Esophagus squamous epithelium (tissue), 5 donors: ENCODE measurements around the gene PRRX2. TPM values are rescaled to one million over a fixed set of nuclear protein-coding genes. Genes with fewer than 3 reads are reported as not detected.

Experiments used
- DNase-seq: peaks from one replicate; lab custom pipeline; 2025; lab: John Stamatoyannopoulos, UW
- H3K27ac ChIP-seq, 4 donors: fragments of 200-600 bp; sonication (generic); one replicate each; pipeline ENCODE4 v1.5.1; 2016 to 2019; ENCODE audit warnings: mild to moderate bottlenecking in 1 of 4
- H3K27me3 ChIP-seq, 4 donors: fragments of 200-600 bp; sonication (generic); 1 replicate in 3 of 4; 2 replicates in 1 of 4; pipeline versions ENCODE4 v1.5.1 to v1.6.0; 2017 to 2021; ENCODE audit warnings: antibody characterized with exemption in 1 of 4
- H3K36me3 ChIP-seq, 3 donors: fragments of 200-600 bp; sonication (generic); one replicate each; pipeline ENCODE4 v1.5.1; 2016 to 2019
- H3K4me1 ChIP-seq, 3 donors: fragments of 200-600 bp; sonication (generic); one replicate each; pipeline ENCODE4 v1.5.1; 2017 to 2019
- H3K4me3 ChIP-seq, 4 donors: fragments of 200-600 bp; sonication (generic); 1 replicate in 3 of 4; 2 replicates in 1 of 4; pipeline ENCODE4 v1.5.1; 2016 to 2019; ENCODE audit warnings: mild to moderate bottlenecking in 2 of 4, moderate library complexity in 1 of 4
- H3K9me3 ChIP-seq, 3 donors: fragments of 200-600 bp; sonication (generic); one replicate each; pipeline ENCODE4 v1.5.1; 2016 to 2019
- POLR2A ChIP-seq, 4 donors: fragments of 450-650 bp; IDR thresholded peaks; one replicate each; pipeline ENCODE4 v1.6.1; 2017; ENCODE audit warnings: antibody characterized with exemption in 4 of 4, mild to moderate bottlenecking in 4 of 4, moderate library complexity in 3 of 4
- WGBS, 2 donors: methylation state at CpG; one replicate each; pipeline ENCODE4 v1.1.5; 2018; 5-methylcytosine and 5-hydroxymethylcytosine counted together
- intact Hi-C: fragments of 100-400 bp; cut with DNase I; formaldehyde crosslinking; loops from one replicate; pipeline ENCODE4 v1.15.0; 2022
- total RNA-seq, 4 donors: library from RNA; depleted of rRNA; stranded (reverse); fragments of >200 nt; gene quantifications; one replicate each; pipeline ENCODE4 v1.1.0, GENCODE V29; 2016
- TF ChIP-seq, protein P1 (sequence below), 6 experiments: fragments of 450-650 bp in 4 of 6; fragments of 200-600 bp in 2 of 6; sonication (generic) in 2 of 6; IDR thresholded peaks; one replicate each; pipeline ENCODE4 v1.5.1; 2016 to 2019; ENCODE audit warnings: antibody characterized with exemption in 6 of 6, mild to moderate bottlenecking in 4 of 6, moderate library complexity in 4 of 6
- donor health status: DM: yes; HTN: yes; CAD: no.

PRRX2 gene
- total RNA-seq, 4 donors from 2014 or later: 0.82 to 3.8 (median 2.3) TPM

DNA sequence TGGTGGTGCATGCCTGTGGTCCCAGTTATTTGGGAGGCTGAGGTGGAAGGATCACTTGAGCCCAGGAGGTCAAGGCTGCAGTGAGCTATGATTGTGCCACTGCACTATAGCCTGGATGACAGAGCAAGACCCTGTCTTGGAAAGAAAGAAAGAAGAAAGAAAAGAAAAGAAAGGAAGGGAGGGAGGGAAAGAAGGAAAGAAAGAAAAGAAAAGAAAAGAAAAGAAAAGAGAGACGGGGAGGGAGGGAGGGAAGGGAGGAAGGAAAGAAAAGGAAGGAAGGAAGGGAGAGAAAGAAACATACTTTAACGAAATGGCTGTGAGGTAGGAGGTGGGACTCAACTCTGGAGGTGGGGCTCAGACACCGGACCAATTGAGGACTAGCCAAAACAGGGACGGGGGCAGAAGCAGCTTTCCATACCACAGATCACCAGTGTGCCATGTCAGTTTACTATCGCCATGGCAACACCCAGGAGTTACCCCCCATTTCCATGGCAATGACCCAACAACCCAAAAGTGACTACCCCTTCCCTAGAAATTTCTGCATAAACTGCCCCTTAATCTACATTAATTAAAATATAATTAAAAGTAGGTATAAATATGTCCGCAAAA is 66.1 kb downstream of the PRRX2 start:
- no peak for TF ChIP-seq POLR2A (IDR thresholded peaks at IDR 0.05)
- TF ChIP-seq, protein P1, sequence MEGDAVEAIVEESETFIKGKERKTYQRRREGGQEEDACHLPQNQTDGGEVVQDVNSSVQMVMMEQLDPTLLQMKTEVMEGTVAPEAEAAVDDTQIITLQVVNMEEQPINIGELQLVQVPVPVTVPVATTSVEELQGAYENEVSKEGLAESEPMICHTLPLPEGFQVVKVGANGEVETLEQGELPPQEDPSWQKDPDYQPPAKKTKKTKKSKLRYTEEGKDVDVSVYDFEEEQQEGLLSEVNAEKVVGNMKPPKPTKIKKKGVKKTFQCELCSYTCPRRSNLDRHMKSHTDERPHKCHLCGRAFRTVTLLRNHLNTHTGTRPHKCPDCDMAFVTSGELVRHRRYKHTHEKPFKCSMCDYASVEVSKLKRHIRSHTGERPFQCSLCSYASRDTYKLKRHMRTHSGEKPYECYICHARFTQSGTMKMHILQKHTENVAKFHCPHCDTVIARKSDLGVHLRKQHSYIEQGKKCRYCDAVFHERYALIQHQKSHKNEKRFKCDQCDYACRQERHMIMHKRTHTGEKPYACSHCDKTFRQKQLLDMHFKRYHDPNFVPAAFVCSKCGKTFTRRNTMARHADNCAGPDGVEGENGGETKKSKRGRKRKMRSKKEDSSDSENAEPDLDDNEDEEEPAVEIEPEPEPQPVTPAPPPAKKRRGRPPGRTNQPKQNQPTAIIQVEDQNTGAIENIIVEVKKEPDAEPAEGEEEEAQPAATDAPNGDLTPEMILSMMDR (IDR thresholded peaks at IDR 0.05): no peak
- no peaks in the 10 kb centered on the region for H3K36me3 ChIP-seq
- no peaks in the 10 kb centered on the region for H3K9me3 ChIP-seq
- no peak overlapping the region for H3K4me3 ChIP-seq
- 43 to 44% methylated on average over 6 of the region's 6 CpGs for WGBS, 2 donors
- DNase-seq: no peak
- peaks cover 0 to 53% (median 0%) of the 10 kb centered on the region in 4 donors for H3K27me3 ChIP-seq
- intact Hi-C loops: loop anchor here (10.0 kb wide), 1 partner anchor 87 kb away; the partner anchor contains the start of gene ASB6
- H3K4me1 ChIP-seq: peaks cover 0 to 8% (median 3%) of the 10 kb centered on the region in 3 donors
- no peak overlapping the region for H3K27ac ChIP-seq

DNA sequence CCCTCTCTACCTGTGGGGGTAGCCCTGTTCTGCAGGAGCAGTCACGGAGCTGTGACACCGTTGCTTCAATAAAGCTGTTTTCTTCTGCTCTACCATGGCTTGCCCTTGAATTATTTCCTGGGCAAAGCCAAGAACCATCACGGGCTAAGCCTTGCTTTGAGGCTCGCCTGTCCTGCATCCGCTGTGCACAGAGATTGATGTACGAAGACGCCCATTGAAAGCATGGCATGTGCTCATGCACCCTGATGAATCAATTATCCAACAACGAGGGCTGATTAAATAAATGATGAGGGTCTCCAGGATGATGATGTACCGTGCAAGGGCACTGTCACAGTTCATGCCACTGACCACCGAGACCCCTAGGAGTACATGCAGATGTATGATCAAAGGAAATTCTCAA is 66.7 kb downstream of the PRRX2 start:
- 58 to 62% methylated on average over 7 to 10 of the region's 10 CpGs for WGBS, 2 donors

GRCh38 chr9:129732946-129733631 is 67.6 kb downstream of the PRRX2 start:
- WGBS, 2 donors: 74 to 85% methylated on average over 13 to 20 of the region's 23 CpGs
- peaks cover 0 to 51% (median 0%) of the 10 kb centered on the region in 4 donors for H3K27me3 ChIP-seq

More for the DNA sequence above, 66.7 kb downstream of the PRRX2 start:
- TF ChIP-seq, protein P1 (IDR thresholded peaks at IDR 0.05): no peak
- TF ChIP-seq POLR2A (IDR thresholded peaks at IDR 0.05): no peak
- H3K36me3 ChIP-seq: no peaks in the 10 kb centered on the region
- intact Hi-C loops: loop anchor here (10.0 kb wide), 1 partner anchor 87 kb away; the partner anchor contains the start of gene ASB6
- peaks cover 0 to 56% (median 0%) of the 10 kb centered on the region in 4 donors for H3K27me3 ChIP-seq
- no peaks in the 10 kb centered on the region for H3K9me3 ChIP-seq
- H3K27ac ChIP-seq: no peak overlapping the region
- DNase-seq: no peak
- peaks cover 0 to 5% (median 0%) of the 10 kb centered on the region in 3 donors for H3K4me1 ChIP-seq
- no peak overlapping the region for H3K4me3 ChIP-seq

DNA sequence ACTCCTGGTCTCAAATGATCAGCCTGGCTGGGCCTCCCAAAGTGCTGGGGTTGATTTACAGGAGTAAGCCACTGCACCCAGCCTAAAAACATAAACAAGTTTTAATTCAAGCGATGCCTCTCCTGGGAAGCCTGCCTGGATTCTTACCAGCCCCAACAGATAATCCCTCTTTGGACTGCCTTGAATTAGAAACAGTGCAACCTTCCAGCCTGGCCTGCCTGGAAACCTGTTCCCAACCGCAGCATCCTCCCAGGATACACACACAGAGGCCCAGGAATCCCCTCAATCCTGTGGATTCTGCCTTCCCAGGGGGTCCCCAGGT is 68.1 kb downstream of the PRRX2 start:
- 83 to 100% methylated on average over 1 to 2 of the region's 2 CpGs for WGBS, 2 donors
- Histone ChIP-seq H3K36me3 (no peaks in the 10 kb centered on the region), H3K4me3 (no peak overlapping the region), H3K4me1 (peaks cover 3 to 17% (median 6%) of the 10 kb centered on the region in 3 donors), H3K27ac (no peak overlapping the region), H3K9me3 (no peaks in the 10 kb centered on the region), H3K27me3 (peaks cover 0 to 46% (median 0%) of the 10 kb centered on the region in 4 donors)
- DNase-seq: no peak
- intact Hi-C loops: loop anchor here (10.0 kb wide), 1 partner anchor 89 kb away; the partner anchor contains the start of gene ASB6
- no peak for TF ChIP-seq POLR2A (IDR thresholded peaks at IDR 0.05)
- TF ChIP-seq, protein P1 (IDR thresholded peaks at IDR 0.05): no peak

More at GRCh38 chr9:129732946-129733631, 67.6 kb downstream of the PRRX2 start:
- Histone ChIP-seq H3K27ac (no peak overlapping the region), H3K9me3 (no peaks in the 10 kb centered on the region), H3K4me1 (peaks cover 2 to 13% (median 4%) of the 10 kb centered on the region in 3 donors), H3K36me3 (no peaks in the 10 kb centered on the region), H3K4me3 (no peak overlapping the region)
- no peak for TF ChIP-seq POLR2A (IDR thresholded peaks at IDR 0.05)
- TF ChIP-seq, protein P1 (IDR thresholded peaks at IDR 0.05): no peak
- intact Hi-C loops: loop anchor here (10.0 kb wide), 1 partner anchor 88 kb away; the partner anchor contains the start of gene ASB6
- no peak for DNase-seq

- no peak overlapping the region for H3K4me3 ChIP-seq
- intact Hi-C loops: loop anchor here (10.0 kb wide), 1 partner anchor 91 kb away; the partner anchor contains the start of gene ASB6
- H3K27ac ChIP-seq: no peak overlapping the region
- H3K27me3 ChIP-seq: peaks cover 0 to 39% (median 0%) of the 10 kb centered on the region in 4 donors
- H3K4me1 ChIP-seq: peaks cover 3 to 17% (median 6%) of the 10 kb centered on the region in 3 donors
- no peaks in the 10 kb centered on the region for H3K9me3 ChIP-seq
- 70 to 78% methylated on average over 4 of the region's 6 CpGs for WGBS, 2 donors
- DNase-seq: no peak
- H3K36me3 ChIP-seq: no peaks in the 10 kb centered on the region
- TF ChIP-seq, protein P1 (IDR thresholded peaks at IDR 0.05): no peak
- TF ChIP-seq POLR2A (IDR thresholded peaks at IDR 0.05): no peak
Observed at GRCh38 chr9:129735546-129735945, 70.1 kb downstream of the PRRX2 start.
